GM23338 (cell line): Measurements from ENCODE around the gene DYNC2H1. TPM values are rescaled to one million over a fixed set of nuclear protein-coding genes. Genes with fewer than 3 reads are reported as not detected.

Experiments
- ATAC-seq: fragments of 200-7000 bp; cut with Tn5 transposase; 3 replicates; pipeline ENCODE4 v1.9.1; 2020
- DNase-seq: peaks from one replicate; pipeline ENCODE4 v3.0.0-alpha.2; 2015; ENCODE audit warnings: low spot score
- H2AFZ ChIP-seq: fragments of 200-600 bp; sonication (generic); 2 replicates; pipeline ENCODE4 v1.8.0; 2016; ENCODE audit warnings: antibody characterized with exemption, mild to moderate bottlenecking, moderate library complexity
- H3F3A ChIP-seq: fragments of 200-600 bp; sonication (generic); replicated peaks from 2 replicates; pipeline ENCODE4 v1.8.0; 2017; ENCODE audit warnings: antibody characterized with exemption, mixed run types, low read depth
- H3K27ac ChIP-seq: fragments of 200-600 bp; sonication (generic); 2 replicates; pipeline ENCODE4 v1.6.1; 2016; ENCODE audit warnings: low read depth
- H3K27me3 ChIP-seq: fragments of 200-600 bp; sonication (generic); 2 replicates; pipeline ENCODE4 v1.8.0; 2016; ENCODE audit warnings: mild to moderate bottlenecking, mixed run types, moderate library complexity; ENCODE audit not compliant: insufficient read depth
- H3K36me3 ChIP-seq: fragments of 200-600 bp; sonication (generic); 2 replicates; pipeline ENCODE4 v1.8.0; 2016; ENCODE audit warnings: mild to moderate bottlenecking; ENCODE audit not compliant: insufficient read depth
- H3K4me1 ChIP-seq: fragments of 200-600 bp; sonication (generic); 2 replicates; pipeline ENCODE4 v1.8.0; 2016; ENCODE audit warnings: mild to moderate bottlenecking, moderate library complexity; ENCODE audit not compliant: insufficient read depth
- H3K4me2 ChIP-seq: fragments of 200-600 bp; sonication (generic); 2 replicates; pipeline ENCODE4 v1.7.1; 2017; ENCODE audit warnings: mixed run types
- H3K4me3 ChIP-seq: fragments of 200-600 bp; sonication (generic); 2 replicates; pipeline ENCODE4 v1.6.1; 2016; ENCODE audit warnings: mixed run types
- H3K79me2 ChIP-seq: fragments of 200-600 bp; sonication (generic); replicated peaks from 2 replicates; pipeline ENCODE4 v1.8.0; 2017; ENCODE audit warnings: mild to moderate bottlenecking; ENCODE audit not compliant: insufficient read depth
- H3K9me2 ChIP-seq: fragments of 200-600 bp; sonication (generic); 2 replicates; pipeline ENCODE4 v1.8.0; 2017; ENCODE audit not compliant: insufficient read depth
- H4K20me1 ChIP-seq: fragments of 200-600 bp; sonication (generic); replicated peaks from 2 replicates; pipeline ENCODE4 v1.8.0; 2017; ENCODE audit warnings: mild to moderate bottlenecking; ENCODE audit not compliant: insufficient read depth
- H3K27ac Mint-ChIP-seq: 2 replicates; pipeline ENCODE4 v1.8.0; 2020; ENCODE audit warnings: inconsistent platforms, mild to moderate bottlenecking, moderate library complexity, mixed read lengths
- H3K27me3 Mint-ChIP-seq: 3 replicates; pipeline ENCODE4 v1.8.0; 2022; ENCODE audit warnings: low read depth, mild to moderate bottlenecking, moderate library complexity, mixed read lengths, inconsistent platforms; ENCODE audit not compliant: insufficient read depth, poor library complexity
- H3K36me3 Mint-ChIP-seq: 3 replicates; pipeline ENCODE4 v1.8.0; 2021; ENCODE audit warnings: low read depth, mild to moderate bottlenecking, inconsistent platforms, moderate library complexity, mixed read lengths
- H3K4me1 Mint-ChIP-seq: 3 replicates; pipeline ENCODE4 v1.8.0; 2020; ENCODE audit warnings: mild to moderate bottlenecking, inconsistent platforms, mixed read lengths
- H3K4me3 Mint-ChIP-seq: 3 replicates; pipeline ENCODE4 v1.8.0; 2021; ENCODE audit warnings: moderate library complexity, mild to moderate bottlenecking, inconsistent platforms, mixed read lengths
- H3K9me3 Mint-ChIP-seq: 3 replicates; pipeline ENCODE4 v1.8.0; 2020; ENCODE audit warnings: moderate library complexity, mild to moderate bottlenecking, inconsistent platforms, mixed read lengths
- CREB1 ChIP-seq: fragments of 250-450 bp; sonication (Bioruptor Pico); IDR thresholded peaks from 2 replicates; pipeline ENCODE4 v1.5.0; 2020; ENCODE audit warnings: low read depth, mild to moderate bottlenecking, moderate library complexity
- ETS1 ChIP-seq: IDR thresholded peaks from 2 replicates; pipeline ENCODE4 v1.6.1; 2016; ENCODE audit warnings: antibody characterized with exemption
- EZH2 ChIP-seq: fragments of 200-600 bp; sonication (generic); IDR thresholded peaks from one replicate; pipeline ENCODE4 v1.8.0; 2017; ENCODE audit warnings: antibody characterized with exemption, mild to moderate bottlenecking, low read depth; ENCODE audit not compliant: unreplicated experiment
- EZH2phosphoT487 ChIP-seq: fragments of 200-600 bp; sonication (generic); IDR thresholded peaks from one replicate; pipeline ENCODE4 v1.8.1; 2018; ENCODE audit warnings: antibody characterized with exemption; ENCODE audit not compliant: unreplicated experiment
- JUNB ChIP-seq: IDR thresholded peaks from one replicate; pipeline ENCODE4 v1.6.1; 2016; ENCODE audit warnings: antibody characterized with exemption; ENCODE audit not compliant: unreplicated experiment
- NANOG ChIP-seq: IDR thresholded peaks from 2 replicates; pipeline ENCODE4 v1.6.1; 2016; ENCODE audit warnings: antibody characterized with exemption, borderline replicate concordance
- POLR2AphosphoS5 ChIP-seq: IDR thresholded peaks from 2 replicates; pipeline ENCODE4 v1.6.1; 2016; ENCODE audit warnings: antibody characterized with exemption, low read depth
- STAT1 ChIP-seq: IDR thresholded peaks from one replicate; pipeline ENCODE4 v1.6.1; 2016; ENCODE audit warnings: antibody characterized with exemption; ENCODE audit not compliant: unreplicated experiment
- ZNF114 ChIP-seq: fragments of 250-450 bp; sonication (Bioruptor Pico); IDR thresholded peaks from 2 replicates; pipeline ENCODE4 v1.5.0; 2020; ENCODE audit warnings: mild to moderate bottlenecking, moderate library complexity
- ZNF331 ChIP-seq: fragments of 250-450 bp; sonication (Bioruptor Pico); IDR thresholded peaks from 2 replicates; pipeline ENCODE4 v1.5.0; 2020; ENCODE audit warnings: low read depth, mild to moderate bottlenecking, moderate library complexity
- polyA plus RNA-seq: library from polyadenylated mRNA; unstranded; fragments of >200 nt; fragmentation: Nextera tagmentation; extraction: Ambion mirVana; gene quantifications from 2 replicates; pipeline ENCODE4 v1.2.1, GENCODE V29; 2016
- total RNA-seq: library from RNA; depleted of rRNA; stranded (reverse); fragments of >200 nt; shearing (Covaris generic); gene quantifications from 2 replicates; pipeline ENCODE4 v1.2.3, GENCODE V29; 2014
- TF ChIP-seq, protein P1 (sequence below): IDR thresholded peaks from one replicate; pipeline ENCODE4 v1.6.1; 2018; ENCODE audit warnings: antibody characterized with exemption; ENCODE audit not compliant: unreplicated experiment
- TF ChIP-seq, protein P2 (sequence below): fragments of 250-450 bp; sonication (Bioruptor Pico); IDR thresholded peaks from 2 replicates; pipeline ENCODE4 v1.5.0; 2020; ENCODE audit warnings: mild to moderate bottlenecking, moderate library complexity
- TF ChIP-seq, protein P3 (sequence below), 2 experiments: fragments of 200-600 bp in 1 of 2; sonication (generic) in 1 of 2; conservative IDR thresholded peaks; 2 replicates each; pipeline versions ENCODE4 v1.5.1 to v1.6.1; 2016 to 2017; ENCODE audit warnings: antibody characterized with exemption in 2 of 2, low read depth in 2 of 2, mild to moderate bottlenecking in 2 of 2, moderate library complexity in 1 of 2

Gene DYNC2H1
- total and polyA plus RNA-seq, 2 experiments from 2014 or later: 19.3 to 22.5 TPM

DNA sequence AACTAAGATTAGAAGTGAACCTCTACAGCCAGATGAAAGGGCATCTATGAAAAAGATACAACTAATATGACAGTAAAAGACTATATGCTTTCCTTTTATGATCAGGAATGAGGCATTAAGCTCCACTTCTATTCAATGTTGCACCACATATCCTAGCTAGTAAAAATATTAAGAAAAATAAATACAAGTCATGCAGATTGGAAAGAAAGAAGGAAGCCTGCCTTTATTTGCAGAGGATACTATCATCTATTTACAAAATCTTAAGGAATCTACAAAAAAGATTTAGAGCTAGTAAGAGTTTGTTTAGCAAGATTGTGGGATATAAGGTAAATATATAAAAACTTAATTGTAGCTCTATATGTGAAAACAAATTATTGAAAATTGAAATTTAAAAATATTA is 308.8 kb downstream of the DYNC2H1 start:
- Mint-ChIP-seq H3K9me3 (no peaks in the 10 kb centered on the region), H3K27me3 (peaks cover 2% of the 10 kb centered on the region), H3K36me3 (peaks cover 3% of the 10 kb centered on the region; the same call in 2 of the 3 replicates), H3K4me3 (no peak overlapping the region), H3K27ac (no peak overlapping the region), H3K4me1 (peaks cover 7% of the 10 kb centered on the region)
- H3K4me1 ChIP-seq: no peaks in the 10 kb centered on the region
- ATAC-seq: no peak
- no peaks in the 10 kb centered on the region for H4K20me1 ChIP-seq
- DNase-seq: no peak
- H3K27me3 ChIP-seq: no peaks in the 10 kb centered on the region
- H3K79me2 ChIP-seq: no peaks in the 10 kb centered on the region
- no peak for TF ChIP-seq EZH2
- TF ChIP-seq EZH2phosphoT487: no peak
- no peak for TF ChIP-seq ZNF331 (CRISPR knock-in tag)
- no peak for TF ChIP-seq STAT1
- TF ChIP-seq, protein P1, sequence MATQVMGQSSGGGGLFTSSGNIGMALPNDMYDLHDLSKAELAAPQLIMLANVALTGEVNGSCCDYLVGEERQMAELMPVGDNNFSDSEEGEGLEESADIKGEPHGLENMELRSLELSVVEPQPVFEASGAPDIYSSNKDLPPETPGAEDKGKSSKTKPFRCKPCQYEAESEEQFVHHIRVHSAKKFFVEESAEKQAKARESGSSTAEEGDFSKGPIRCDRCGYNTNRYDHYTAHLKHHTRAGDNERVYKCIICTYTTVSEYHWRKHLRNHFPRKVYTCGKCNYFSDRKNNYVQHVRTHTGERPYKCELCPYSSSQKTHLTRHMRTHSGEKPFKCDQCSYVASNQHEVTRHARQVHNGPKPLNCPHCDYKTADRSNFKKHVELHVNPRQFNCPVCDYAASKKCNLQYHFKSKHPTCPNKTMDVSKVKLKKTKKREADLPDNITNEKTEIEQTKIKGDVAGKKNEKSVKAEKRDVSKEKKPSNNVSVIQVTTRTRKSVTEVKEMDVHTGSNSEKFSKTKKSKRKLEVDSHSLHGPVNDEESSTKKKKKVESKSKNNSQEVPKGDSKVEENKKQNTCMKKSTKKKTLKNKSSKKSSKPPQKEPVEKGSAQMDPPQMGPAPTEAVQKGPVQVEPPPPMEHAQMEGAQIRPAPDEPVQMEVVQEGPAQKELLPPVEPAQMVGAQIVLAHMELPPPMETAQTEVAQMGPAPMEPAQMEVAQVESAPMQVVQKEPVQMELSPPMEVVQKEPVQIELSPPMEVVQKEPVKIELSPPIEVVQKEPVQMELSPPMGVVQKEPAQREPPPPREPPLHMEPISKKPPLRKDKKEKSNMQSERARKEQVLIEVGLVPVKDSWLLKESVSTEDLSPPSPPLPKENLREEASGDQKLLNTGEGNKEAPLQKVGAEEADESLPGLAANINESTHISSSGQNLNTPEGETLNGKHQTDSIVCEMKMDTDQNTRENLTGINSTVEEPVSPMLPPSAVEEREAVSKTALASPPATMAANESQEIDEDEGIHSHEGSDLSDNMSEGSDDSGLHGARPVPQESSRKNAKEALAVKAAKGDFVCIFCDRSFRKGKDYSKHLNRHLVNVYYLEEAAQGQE: no peak
- no peak for TF ChIP-seq ETS1
- TF ChIP-seq ZNF114 (CRISPR knock-in tag): no peak
- TF ChIP-seq CREB1 (CRISPR knock-in tag): no peak
- TF ChIP-seq, protein P2, sequence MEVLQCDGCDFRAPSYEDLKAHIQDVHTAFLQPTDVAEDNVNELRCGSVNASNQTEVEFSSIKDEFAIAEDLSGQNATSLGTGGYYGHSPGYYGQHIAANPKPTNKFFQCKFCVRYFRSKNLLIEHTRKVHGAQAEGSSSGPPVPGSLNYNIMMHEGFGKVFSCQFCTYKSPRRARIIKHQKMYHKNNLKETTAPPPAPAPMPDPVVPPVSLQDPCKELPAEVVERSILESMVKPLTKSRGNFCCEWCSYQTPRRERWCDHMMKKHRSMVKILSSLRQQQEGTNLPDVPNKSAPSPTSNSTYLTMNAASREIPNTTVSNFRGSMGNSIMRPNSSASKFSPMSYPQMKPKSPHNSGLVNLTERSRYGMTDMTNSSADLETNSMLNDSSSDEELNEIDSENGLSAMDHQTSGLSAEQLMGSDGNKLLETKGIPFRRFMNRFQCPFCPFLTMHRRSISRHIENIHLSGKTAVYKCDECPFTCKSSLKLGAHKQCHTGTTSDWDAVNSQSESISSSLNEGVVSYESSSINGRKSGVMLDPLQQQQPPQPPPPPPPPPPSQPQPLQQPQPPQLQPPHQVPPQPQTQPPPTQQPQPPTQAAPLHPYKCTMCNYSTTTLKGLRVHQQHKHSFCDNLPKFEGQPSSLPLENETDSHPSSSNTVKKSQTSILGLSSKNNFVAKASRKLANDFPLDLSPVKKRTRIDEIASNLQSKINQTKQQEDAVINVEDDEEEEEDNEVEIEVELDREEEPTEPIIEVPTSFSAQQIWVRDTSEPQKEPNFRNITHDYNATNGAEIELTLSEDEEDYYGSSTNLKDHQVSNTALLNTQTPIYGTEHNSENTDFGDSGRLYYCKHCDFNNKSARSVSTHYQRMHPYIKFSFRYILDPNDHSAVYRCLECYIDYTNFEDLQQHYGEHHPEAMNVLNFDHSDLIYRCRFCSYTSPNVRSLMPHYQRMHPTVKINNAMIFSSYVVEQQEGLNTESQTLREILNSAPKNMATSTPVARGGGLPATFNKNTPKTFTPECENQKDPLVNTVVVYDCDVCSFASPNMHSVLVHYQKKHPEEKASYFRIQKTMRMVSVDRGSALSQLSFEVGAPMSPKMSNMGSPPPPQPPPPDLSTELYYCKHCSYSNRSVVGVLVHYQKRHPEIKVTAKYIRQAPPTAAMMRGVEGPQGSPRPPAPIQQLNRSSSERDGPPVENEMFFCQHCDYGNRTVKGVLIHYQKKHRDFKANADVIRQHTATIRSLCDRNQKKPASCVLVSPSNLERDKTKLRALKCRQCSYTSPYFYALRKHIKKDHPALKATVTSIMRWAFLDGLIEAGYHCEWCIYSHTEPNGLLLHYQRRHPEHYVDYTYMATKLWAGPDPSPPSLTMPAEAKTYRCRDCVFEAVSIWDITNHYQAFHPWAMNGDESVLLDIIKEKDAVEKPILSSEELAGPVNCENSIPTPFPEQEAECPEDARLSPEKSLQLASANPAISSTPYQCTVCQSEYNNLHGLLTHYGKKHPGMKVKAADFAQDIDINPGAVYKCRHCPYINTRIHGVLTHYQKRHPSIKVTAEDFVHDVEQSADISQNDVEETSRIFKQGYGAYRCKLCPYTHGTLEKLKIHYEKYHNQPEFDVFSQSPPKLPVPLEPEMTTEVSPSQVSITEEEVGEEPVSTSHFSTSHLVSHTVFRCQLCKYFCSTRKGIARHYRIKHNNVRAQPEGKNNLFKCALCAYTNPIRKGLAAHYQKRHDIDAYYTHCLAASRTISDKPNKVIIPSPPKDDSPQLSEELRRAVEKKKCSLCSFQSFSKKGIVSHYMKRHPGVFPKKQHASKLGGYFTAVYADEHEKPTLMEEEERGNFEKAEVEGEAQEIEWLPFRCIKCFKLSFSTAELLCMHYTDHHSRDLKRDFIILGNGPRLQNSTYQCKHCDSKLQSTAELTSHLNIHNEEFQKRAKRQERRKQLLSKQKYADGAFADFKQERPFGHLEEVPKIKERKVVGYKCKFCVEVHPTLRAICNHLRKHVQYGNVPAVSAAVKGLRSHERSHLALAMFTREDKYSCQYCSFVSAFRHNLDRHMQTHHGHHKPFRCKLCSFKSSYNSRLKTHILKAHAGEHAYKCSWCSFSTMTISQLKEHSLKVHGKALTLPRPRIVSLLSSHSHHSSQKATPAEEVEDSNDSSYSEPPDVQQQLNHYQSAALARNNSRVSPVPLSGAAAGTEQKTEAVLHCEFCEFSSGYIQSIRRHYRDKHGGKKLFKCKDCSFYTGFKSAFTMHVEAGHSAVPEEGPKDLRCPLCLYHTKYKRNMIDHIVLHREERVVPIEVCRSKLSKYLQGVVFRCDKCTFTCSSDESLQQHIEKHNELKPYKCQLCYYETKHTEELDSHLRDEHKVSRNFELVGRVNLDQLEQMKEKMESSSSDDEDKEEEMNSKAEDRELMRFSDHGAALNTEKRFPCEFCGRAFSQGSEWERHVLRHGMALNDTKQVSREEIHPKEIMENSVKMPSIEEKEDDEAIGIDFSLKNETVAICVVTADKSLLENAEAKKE (CRISPR knock-in tag): no peak
- TF ChIP-seq JUNB: no peak
- no peak for TF ChIP-seq POLR2AphosphoS5
- TF ChIP-seq, protein P3, sequence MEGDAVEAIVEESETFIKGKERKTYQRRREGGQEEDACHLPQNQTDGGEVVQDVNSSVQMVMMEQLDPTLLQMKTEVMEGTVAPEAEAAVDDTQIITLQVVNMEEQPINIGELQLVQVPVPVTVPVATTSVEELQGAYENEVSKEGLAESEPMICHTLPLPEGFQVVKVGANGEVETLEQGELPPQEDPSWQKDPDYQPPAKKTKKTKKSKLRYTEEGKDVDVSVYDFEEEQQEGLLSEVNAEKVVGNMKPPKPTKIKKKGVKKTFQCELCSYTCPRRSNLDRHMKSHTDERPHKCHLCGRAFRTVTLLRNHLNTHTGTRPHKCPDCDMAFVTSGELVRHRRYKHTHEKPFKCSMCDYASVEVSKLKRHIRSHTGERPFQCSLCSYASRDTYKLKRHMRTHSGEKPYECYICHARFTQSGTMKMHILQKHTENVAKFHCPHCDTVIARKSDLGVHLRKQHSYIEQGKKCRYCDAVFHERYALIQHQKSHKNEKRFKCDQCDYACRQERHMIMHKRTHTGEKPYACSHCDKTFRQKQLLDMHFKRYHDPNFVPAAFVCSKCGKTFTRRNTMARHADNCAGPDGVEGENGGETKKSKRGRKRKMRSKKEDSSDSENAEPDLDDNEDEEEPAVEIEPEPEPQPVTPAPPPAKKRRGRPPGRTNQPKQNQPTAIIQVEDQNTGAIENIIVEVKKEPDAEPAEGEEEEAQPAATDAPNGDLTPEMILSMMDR (conservative IDR thresholded peaks at IDR 0.05; ENCODE audit: low read depth in 2 of 2): no peak
- TF ChIP-seq NANOG: no peak
- H3F3A ChIP-seq: no peaks in the 10 kb centered on the region
- no peaks in the 10 kb centered on the region for H3K36me3 ChIP-seq
- H3K9me2 ChIP-seq: peaks cover 15% of the 10 kb centered on the region; the same call in 1 of the 2 replicates
- no peak overlapping the region for H3K4me3 ChIP-seq
- H3K4me2 ChIP-seq: no peak overlapping the region
- no peak overlapping the region for H3K27ac ChIP-seq
- H2AFZ ChIP-seq: no peak overlapping the region
